Raji (cell line): ENCODE results near the gene SLC49A4.

ENCODE experiments used
- POLR2A ChIP-seq: IDR thresholded peaks from 2 replicates; pipeline ENCODE4 v1.6.1; 2011; ENCODE audit warnings: low read depth, low read length, control low read depth; ENCODE audit not compliant: insufficient read depth

Gene SLC49A4

DNA sequence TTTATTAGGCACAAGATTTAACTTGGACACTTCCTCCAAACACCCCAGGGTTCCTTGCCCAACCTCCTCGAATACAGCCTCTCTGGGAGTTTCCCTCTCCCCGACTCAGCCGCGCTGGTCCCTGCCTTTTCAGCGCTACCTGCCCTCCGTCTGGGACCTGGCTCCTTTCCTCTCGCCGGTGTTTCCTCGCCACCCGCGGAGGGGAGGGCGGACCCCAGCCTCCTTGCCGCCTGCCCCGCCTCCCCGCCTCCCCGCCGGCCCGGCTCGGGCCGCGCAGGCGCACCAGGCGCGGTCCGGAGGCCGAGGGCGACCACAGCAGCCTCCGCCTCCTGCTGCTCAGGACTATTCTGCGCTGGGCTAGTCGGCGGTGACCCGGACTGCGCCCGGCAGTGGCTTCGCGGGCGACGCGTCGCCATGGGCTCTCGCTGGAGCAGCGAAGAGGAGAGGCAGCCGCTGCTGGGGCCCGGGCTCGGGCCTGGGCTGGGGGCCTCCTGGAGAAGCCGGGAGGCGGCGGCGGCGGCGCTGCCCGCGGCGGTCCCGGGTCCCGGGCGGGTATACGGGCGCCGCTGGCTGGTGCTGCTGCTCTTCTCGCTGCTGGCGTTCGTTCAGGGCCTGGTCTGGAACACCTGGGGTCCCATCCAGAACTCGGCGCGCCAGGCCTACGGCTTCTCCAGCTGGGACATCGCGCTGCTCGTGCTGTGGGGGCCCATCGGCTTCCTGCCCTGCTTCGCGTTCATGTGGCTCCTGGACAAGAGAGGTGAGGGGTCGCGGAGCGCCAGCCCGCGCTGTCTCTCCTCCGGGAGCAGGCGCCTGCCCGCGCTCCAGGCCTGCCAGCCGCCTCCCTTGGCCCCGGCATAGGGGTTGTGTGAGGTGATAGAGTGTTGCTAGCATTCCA lies at the start of gene SLC49A4:
Gene SLC49A4, plus strand, starts transcription at position 291 of the 895 bp plus-strand sequence. Its CDS starts 124 bp downstream, at position 415.
- peak; percentile 84 for TF ChIP-seq POLR2A

GRCh38 chr3:122745369-122746021 lies 49.4 kb upstream of the SLC49A4 start:
- no peak for TF ChIP-seq POLR2A

GRCh38 chr3:122748347-122748746 lies 46.5 kb upstream of the SLC49A4 start:
- TF ChIP-seq POLR2A, result no peak

GRCh38 chr3:122754929-122755328 lies 39.9 kb upstream of the SLC49A4 start:
- no peak for TF ChIP-seq POLR2A

DNA sequence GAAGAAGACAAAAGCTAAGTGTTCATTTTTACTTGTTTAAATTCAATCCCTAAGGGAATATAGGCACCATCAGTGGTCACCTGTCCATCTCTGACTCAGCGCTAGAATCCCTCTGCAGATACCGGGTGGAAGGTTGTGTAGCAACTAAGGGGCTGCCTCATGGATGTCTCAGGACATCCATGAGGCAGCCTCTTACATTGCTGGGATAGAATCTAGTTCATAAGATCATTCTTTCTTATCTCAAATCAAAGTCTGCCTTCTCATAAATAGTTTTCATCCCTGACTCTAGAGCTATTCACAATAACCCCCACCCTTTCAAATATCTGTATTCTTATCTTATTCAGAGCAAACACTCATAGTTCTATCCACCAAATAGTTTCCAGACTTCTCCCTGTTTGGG lies 39.4 kb upstream of the SLC49A4 start:
- TF ChIP-seq POLR2A, result no peak

- TF ChIP-seq POLR2A, result no peak
These were observed 35.9 kb upstream of the SLC49A4 start for GRCh38 chr3:122758877-122759560.

DNA sequence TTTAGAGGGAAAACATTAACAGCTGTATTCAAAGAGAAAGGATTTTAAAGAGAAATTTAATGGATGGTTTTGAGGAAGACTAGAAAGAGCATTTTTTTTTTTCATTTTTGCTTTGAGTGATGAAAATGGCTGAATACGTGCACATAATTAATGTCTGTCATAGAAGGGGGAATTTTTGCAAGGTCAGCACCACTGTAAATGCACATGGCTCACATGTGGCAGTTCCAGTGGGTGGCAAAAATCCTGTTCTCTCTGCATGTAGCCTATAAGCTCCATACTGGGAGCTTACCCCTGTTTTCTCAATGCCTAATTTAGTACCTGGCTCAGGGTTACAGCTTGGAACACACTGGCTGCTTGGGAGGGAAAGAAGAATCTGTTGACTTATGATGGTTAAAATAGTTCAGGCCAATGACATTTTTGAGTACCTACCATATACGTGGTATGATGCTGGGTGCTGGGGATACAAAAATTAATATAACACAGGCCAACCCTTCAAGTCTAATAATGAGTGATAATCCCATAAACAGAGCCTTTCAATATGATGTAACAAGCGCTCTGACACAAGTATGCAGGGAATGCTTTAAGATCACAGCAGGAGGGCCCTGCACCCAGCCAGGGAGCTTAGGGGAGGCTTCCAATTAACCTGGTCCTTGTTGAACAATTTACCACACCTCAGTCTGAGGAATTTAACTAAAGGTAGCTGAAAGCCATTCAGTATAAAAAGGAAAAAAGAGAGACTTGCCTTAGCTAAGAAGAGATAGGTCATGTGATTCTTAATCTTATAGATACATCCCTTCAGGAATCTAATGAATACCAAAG lies 34.2 kb upstream of the SLC49A4 start:
- TF ChIP-seq POLR2A, result no peak

DNA sequence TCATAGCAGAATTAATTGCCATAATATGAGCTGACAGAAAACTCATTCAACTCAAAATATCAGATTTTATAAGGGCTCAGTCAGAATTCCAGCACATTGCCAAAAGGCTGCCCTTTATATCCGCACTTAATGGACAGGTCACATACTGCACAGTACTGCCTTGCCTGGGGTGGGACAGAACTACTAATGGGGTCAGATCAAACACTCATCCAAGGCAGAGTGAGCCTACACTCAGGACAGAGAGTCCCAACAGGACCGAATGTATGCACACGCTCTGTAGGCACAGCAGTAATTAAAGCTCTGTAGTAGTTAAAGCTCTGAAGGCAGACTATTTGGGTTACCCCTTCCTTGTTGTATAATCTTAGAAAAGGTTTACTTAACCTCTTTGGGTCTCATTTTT lies 28.4 kb upstream of the SLC49A4 start:
- TF ChIP-seq POLR2A, result no peak

- no peak for TF ChIP-seq POLR2A
These were observed 27.1 kb upstream of the SLC49A4 start for GRCh38 chr3:122767540-122768372.

DNA sequence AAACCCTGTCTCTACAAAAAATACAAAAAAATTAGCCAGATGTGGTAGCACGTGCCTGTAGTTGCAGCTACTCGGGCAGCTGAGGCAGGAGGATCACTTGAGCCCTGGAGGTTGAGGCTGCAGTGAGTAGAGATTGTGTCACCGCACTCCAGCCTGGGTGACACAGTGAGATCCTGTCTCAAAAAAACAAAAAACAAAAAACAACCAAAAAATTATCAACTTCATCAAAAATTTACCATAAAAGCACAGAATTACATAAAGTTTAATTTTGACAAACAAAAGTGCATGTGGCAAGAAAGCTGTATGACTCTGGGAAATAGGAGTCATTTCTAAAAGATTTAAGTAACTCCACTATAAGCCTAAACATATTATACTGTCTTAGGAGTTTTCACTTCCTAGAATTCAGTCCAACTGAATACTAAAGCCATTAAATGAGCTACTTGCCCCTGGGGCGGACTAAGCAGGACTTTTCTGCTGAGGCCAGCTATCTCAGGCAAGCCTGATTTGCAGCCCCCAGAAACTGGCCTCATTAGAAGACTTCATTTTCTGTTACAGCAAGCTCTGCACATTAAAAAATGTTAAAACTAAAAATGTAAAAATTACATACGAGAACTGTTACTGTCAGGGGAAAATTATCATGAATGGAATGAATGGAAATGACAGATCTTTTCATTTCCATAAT lies 24.2 kb upstream of the SLC49A4 start:
- no peak for TF ChIP-seq POLR2A

- no peak for TF ChIP-seq POLR2A
These were observed 22.0 kb upstream of the SLC49A4 start for GRCh38 chr3:122772827-122773226.

GRCh38 chr3:122773944-122774509 lies 20.8 kb upstream of the SLC49A4 start:
- TF ChIP-seq POLR2A, result no peak

DNA sequence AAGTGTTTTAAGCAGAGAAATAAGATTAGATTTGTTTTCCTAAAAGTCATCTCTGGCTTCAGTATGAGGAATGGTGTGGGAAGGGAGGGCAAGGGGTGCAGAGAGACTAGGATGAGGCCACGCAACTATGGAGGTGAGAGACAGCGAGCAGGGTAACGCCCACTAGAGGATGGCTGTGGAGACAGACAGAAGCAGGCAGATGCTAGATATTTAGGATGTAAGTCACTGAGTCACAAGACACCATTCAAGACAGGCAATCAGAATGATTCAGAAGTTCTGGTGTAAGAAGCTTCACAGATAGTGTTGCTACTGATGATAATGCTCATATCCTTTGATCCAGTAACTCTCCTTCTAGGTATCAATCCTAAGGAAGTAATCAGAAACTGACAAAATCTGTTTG lies 20.3 kb upstream of the SLC49A4 start:
- TF ChIP-seq POLR2A, result no peak
